IPS-18a (cell line): ENCODE results near the gene ABCB4.

ENCODE experiments used
- H3K27ac ChIP-seq: one replicate; pipeline ENCODE4 v1.5.1; 2013; ENCODE audit warnings: low read length
- H3K27me3 ChIP-seq: one replicate; pipeline ENCODE4 v1.6.1; 2013; ENCODE audit warnings: mild to moderate bottlenecking, low read length; ENCODE audit not compliant: control insufficient read depth, insufficient read depth
- H3K36me3 ChIP-seq: one replicate; pipeline ENCODE4 v1.6.1; 2013; ENCODE audit warnings: low read depth, low read length; ENCODE audit not compliant: control insufficient read depth
- H3K4me1 ChIP-seq: one replicate; pipeline ENCODE4 v1.6.1; 2013; ENCODE audit warnings: low read depth, low read length; ENCODE audit not compliant: control insufficient read depth
- H3K4me3 ChIP-seq: one replicate; pipeline ENCODE4 v1.5.1; 2013; ENCODE audit warnings: low read length
- H3K9ac ChIP-seq: one replicate; pipeline ENCODE4 v1.6.1; 2013; ENCODE audit warnings: mild to moderate bottlenecking, low read length, moderate library complexity
- H3K9me3 ChIP-seq: one replicate; pipeline ENCODE4 v1.6.1; 2013; ENCODE audit warnings: low read depth, low read length; ENCODE audit not compliant: control insufficient read depth

The ABCB4 gene

GRCh38 chr7:87452279-87452678 lies 23.2 kb downstream of the ABCB4 start:
- H3K27ac ChIP-seq = no peak overlapping the region
- H3K9me3 ChIP-seq = no peaks in the 10 kb centered on the region
- H3K4me3 ChIP-seq = no peak overlapping the region
- H3K36me3 ChIP-seq = no peaks in the 10 kb centered on the region
- no peaks in the 10 kb centered on the region for H3K4me1 ChIP-seq
- H3K9ac ChIP-seq = no peak overlapping the region
- no peaks in the 10 kb centered on the region for H3K27me3 ChIP-seq

DNA sequence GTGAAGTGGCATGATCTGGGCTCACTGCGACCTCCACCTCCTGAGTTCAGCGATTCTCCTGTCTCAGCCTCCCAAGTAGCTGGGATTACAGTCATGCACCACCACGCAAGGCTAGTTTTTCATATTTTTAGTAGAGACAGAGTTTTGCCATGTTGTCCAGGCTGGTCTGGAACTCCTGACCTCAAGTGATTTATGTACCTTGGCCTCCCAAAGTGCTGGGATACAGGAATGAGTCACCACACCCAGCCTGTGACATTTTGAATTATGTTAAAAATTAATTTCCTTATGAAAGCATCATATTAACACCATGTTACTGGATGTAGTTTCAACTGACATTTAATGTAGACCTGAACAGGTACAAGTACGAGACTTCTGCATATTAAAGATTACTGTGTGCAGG lies 24.3 kb downstream of the ABCB4 start:
- Histone ChIP-seq H3K4me3 (no peak overlapping the region), H3K36me3 (no peaks in the 10 kb centered on the region), H3K9me3 (no peaks in the 10 kb centered on the region), H3K27me3 (no peaks in the 10 kb centered on the region), H3K27ac (no peak overlapping the region), H3K9ac (no peak overlapping the region), H3K4me1 (no peaks in the 10 kb centered on the region)

GRCh38 chr7:87450706-87451105 lies 24.8 kb downstream of the ABCB4 start:
- Histone ChIP-seq H3K4me1 (no peaks in the 10 kb centered on the region), H3K27me3 (no peaks in the 10 kb centered on the region), H3K36me3 (no peaks in the 10 kb centered on the region), H3K9me3 (no peaks in the 10 kb centered on the region), H3K9ac (no peak overlapping the region), H3K27ac (no peak overlapping the region), H3K4me3 (no peak overlapping the region)

- H3K27ac ChIP-seq = no peak overlapping the region
- no peaks in the 10 kb centered on the region for H3K36me3 ChIP-seq
- H3K9me3 ChIP-seq = no peaks in the 10 kb centered on the region
- no peak overlapping the region for H3K9ac ChIP-seq
- no peaks in the 10 kb centered on the region for H3K27me3 ChIP-seq
- no peaks in the 10 kb centered on the region for H3K4me1 ChIP-seq
- no peak overlapping the region for H3K4me3 ChIP-seq
These were observed 27.1 kb downstream of the ABCB4 start for GRCh38 chr7:87448388-87448787.

DNA sequence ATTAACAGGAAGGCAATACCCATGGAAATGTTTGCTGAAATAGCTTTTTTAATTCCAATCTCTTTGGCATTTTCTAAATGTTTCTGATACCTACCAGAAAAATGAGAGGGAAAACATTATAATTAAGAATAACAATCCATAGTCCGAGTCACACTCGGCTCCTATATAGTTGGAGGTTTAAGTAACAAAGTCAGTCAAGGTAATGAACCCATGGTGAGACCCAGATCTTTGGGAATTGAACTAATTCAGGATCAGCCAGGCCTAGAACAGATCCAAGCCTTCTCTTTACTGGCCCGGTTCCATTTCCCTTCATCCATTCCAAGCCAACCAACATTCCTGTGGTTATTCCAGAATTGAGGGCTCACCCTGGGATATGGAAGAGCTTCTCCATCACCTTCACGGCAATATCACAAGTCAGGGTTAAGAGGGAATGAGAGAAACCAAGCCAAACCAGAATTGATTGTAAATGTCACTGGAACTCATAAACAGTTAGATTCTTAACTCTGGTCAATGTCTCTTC lies 28.3 kb downstream of the ABCB4 start:
- Histone ChIP-seq H3K27ac (no peak overlapping the region), H3K27me3 (no peaks in the 10 kb centered on the region), H3K9ac (no peak overlapping the region), H3K4me1 (no peaks in the 10 kb centered on the region), H3K36me3 (no peaks in the 10 kb centered on the region), H3K4me3 (no peak overlapping the region), H3K9me3 (no peaks in the 10 kb centered on the region)

DNA sequence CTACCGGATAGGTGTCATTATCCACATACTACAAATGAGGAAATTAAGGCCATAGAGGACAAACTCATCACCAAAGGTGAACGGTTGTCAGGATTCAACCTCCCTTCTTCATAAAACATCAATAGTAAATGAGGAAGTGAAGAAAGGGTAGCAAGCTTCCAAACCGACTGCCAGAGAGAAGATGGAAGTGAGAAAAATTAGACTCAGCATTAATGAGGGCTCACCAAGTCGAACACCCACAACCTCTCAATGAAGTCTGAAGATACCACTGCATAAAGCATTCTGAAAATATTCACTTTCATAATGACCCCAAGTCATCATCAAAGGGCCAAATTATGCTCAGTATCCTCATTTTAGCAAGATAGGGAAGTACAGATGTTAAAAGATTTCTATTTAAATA lies 29.6 kb downstream of the ABCB4 start:
- no peak overlapping the region for H3K4me3 ChIP-seq
- no peaks in the 10 kb centered on the region for H3K27me3 ChIP-seq
- H3K9me3 ChIP-seq = no peaks in the 10 kb centered on the region
- no peaks in the 10 kb centered on the region for H3K4me1 ChIP-seq
- no peak overlapping the region for H3K9ac ChIP-seq
- no peak overlapping the region for H3K27ac ChIP-seq
- no peaks in the 10 kb centered on the region for H3K36me3 ChIP-seq

GRCh38 chr7:87435546-87435945 lies 39.9 kb downstream of the ABCB4 start:
- no peak overlapping the region for H3K4me3 ChIP-seq
- H3K36me3 ChIP-seq = no peaks in the 10 kb centered on the region
- no peaks in the 10 kb centered on the region for H3K4me1 ChIP-seq
- no peak overlapping the region for H3K27ac ChIP-seq
- H3K27me3 ChIP-seq = no peaks in the 10 kb centered on the region
- H3K9me3 ChIP-seq = no peaks in the 10 kb centered on the region
- no peak overlapping the region for H3K9ac ChIP-seq

- no peak overlapping the region for H3K27ac ChIP-seq
- H3K4me3 ChIP-seq = no peak overlapping the region
- no peaks in the 10 kb centered on the region for H3K9me3 ChIP-seq
- no peaks in the 10 kb centered on the region for H3K4me1 ChIP-seq
- H3K9ac ChIP-seq = no peak overlapping the region
- no peaks in the 10 kb centered on the region for H3K27me3 ChIP-seq
- H3K36me3 ChIP-seq = no peaks in the 10 kb centered on the region
These were observed 42.9 kb downstream of the ABCB4 start for GRCh38 chr7:87432536-87432935.

DNA sequence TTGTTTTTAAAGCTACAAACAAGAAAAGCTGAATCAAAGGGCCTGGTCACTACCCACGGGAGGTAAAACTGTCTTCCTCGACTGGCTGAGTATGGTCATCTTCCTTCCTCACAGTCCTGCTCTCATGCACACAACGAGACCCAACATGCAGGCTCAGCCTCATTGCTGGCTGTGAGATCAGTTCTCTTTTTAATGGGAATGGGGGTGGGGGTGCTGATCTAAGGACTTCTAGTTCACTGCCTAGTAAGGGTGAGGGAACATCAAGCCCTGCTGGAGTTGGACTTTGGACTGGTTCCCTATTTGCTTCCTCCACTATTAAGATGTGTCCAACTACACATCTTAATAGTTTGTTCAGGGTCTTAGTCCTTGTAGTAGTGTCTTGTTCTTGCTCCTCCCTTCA lies 48.2 kb downstream of the ABCB4 start:
- Histone ChIP-seq H3K27ac (no peak overlapping the region), H3K9ac (no peak overlapping the region), H3K4me3 (no peak overlapping the region), H3K27me3 (no peaks in the 10 kb centered on the region), H3K36me3 (no peaks in the 10 kb centered on the region), H3K4me1 (no peaks in the 10 kb centered on the region), H3K9me3 (no peaks in the 10 kb centered on the region)

- no peak overlapping the region for H3K4me3 ChIP-seq
- H3K9ac ChIP-seq = no peak overlapping the region
- no peaks in the 10 kb centered on the region for H3K4me1 ChIP-seq
- no peaks in the 10 kb centered on the region for H3K36me3 ChIP-seq
- no peaks in the 10 kb centered on the region for H3K9me3 ChIP-seq
- H3K27ac ChIP-seq = no peak overlapping the region
- H3K27me3 ChIP-seq = no peaks in the 10 kb centered on the region
These were observed 49.3 kb downstream of the ABCB4 start for GRCh38 chr7:87426160-87426559.

DNA sequence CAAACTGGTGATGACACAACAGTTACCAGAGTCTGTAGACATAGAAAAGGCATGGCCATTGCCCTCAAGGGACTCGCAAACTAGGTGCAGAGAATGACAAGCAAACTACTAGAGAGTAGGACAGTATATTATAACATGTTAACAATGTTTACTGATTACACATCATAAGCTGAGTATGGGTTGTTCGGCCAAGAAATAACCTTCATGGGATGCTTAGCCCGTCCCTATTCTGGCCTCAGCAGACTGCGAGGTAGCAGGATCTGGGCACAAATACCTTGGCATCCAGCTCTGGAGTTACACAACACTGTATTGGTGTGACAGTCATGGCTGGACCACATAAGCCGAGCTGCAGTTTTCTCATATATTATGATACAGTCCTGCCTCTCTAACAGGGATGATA lies 51.4 kb downstream of the ABCB4 start:
- Histone ChIP-seq H3K9me3 (no peaks in the 10 kb centered on the region), H3K4me3 (no peak overlapping the region), H3K27ac (no peak overlapping the region)

DNA sequence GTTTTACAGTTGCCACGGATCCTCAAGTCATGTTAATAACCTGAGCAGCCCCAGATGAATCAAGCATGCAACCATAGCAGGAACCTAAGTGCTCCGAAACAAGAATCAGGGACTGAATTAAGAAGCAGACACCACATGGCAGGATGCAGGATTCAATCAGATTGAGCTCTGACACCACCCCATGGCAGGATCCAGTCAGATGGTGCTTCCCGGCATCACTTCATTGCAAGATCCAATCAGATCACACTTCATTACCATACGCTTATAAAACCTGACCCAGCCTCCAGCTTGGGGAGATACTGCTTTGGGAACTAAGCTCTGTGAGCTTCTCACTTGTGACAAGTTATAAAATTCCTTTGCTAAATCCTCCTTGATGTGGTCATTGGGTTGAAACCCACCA lies 55.3 kb downstream of the ABCB4 start:
- H3K4me1 ChIP-seq = no peaks in the 10 kb centered on the region
- H3K36me3 ChIP-seq = no peaks in the 10 kb centered on the region
- no peak overlapping the region for H3K9ac ChIP-seq
- H3K9me3 ChIP-seq = no peaks in the 10 kb centered on the region
- no peak overlapping the region for H3K4me3 ChIP-seq
- no peaks in the 10 kb centered on the region for H3K27me3 ChIP-seq
- H3K27ac ChIP-seq = no peak overlapping the region

More for the DNA sequence above, 51.4 kb downstream of the ABCB4 start:
- no peak overlapping the region for H3K9ac ChIP-seq
- H3K27me3 ChIP-seq = no peaks in the 10 kb centered on the region
- H3K4me1 ChIP-seq = no peaks in the 10 kb centered on the region
- H3K36me3 ChIP-seq = no peaks in the 10 kb centered on the region
